H9 (cell line): Measurements from ENCODE around the gene MNAT1. TPM values are rescaled to one million over a fixed set of nuclear protein-coding genes. Genes with fewer than 3 reads are reported as not detected.

ENCODE experiments used
- DNase-seq: peaks from one replicate; pipeline ENCODE4 v3.0.0-alpha.2; 2017
- H2AFZ ChIP-seq: one replicate; pipeline ENCODE4 v1.6.1; 2013; ENCODE audit warnings: mild to moderate bottlenecking, low read length, control low read depth, moderate library complexity
- H2AK5ac ChIP-seq: 2 replicates; pipeline ENCODE4 v1.6.1; 2013; ENCODE audit warnings: low read length, control low read depth, mixed read lengths; ENCODE audit not compliant: insufficient read length
- H2BK120ac ChIP-seq: one replicate; pipeline ENCODE4 v1.6.1; 2013; ENCODE audit warnings: low read depth, mild to moderate bottlenecking, low read length, control low read depth, inconsistent platforms; ENCODE audit not compliant: poor library complexity, severe bottlenecking
- H2BK12ac ChIP-seq: 2 replicates; pipeline ENCODE4 v1.6.1; 2013; ENCODE audit warnings: low read length, control low read depth, mixed read lengths, low read depth; ENCODE audit not compliant: insufficient read length
- H2BK15ac ChIP-seq: 2 replicates; pipeline ENCODE4 v1.6.1; 2013; ENCODE audit warnings: low read depth, low read length, control low read depth
- H2BK20ac ChIP-seq: one replicate; pipeline ENCODE4 v1.6.1; 2013; ENCODE audit warnings: low read depth, mild to moderate bottlenecking, low read length, control low read depth, inconsistent platforms; ENCODE audit not compliant: poor library complexity, severe bottlenecking
- H2BK5ac ChIP-seq: 2 replicates; pipeline ENCODE4 v1.6.1; 2013; ENCODE audit warnings: low read length, control low read depth, mixed read lengths; ENCODE audit not compliant: insufficient read length
- H3K14ac ChIP-seq: 2 replicates; pipeline ENCODE4 v1.6.1; 2013; ENCODE audit warnings: low read length, control low read depth; ENCODE audit not compliant: insufficient read depth
- H3K18ac ChIP-seq: 2 replicates; pipeline ENCODE4 v1.6.1; 2013; ENCODE audit warnings: low read depth, mild to moderate bottlenecking, mixed read lengths, low read length, control low read depth; ENCODE audit not compliant: insufficient read length
- H3K23ac ChIP-seq: 2 replicates; pipeline ENCODE4 v1.6.1; 2013; ENCODE audit warnings: low read length, control low read depth, mixed read lengths, low read depth; ENCODE audit not compliant: insufficient read length
- H3K23me2 ChIP-seq: 2 replicates; pipeline ENCODE4 v1.6.1; 2013; ENCODE audit warnings: low read depth, mild to moderate bottlenecking, mixed read lengths, low read length, control low read depth; ENCODE audit not compliant: insufficient read length, poor library complexity, severe bottlenecking
- H3K27ac ChIP-seq: 2 replicates; pipeline ENCODE4 v1.5.1; 2013; ENCODE audit warnings: low read length, control low read depth, mixed read lengths, low read depth; ENCODE audit not compliant: insufficient read length
- H3K27me3 ChIP-seq: 2 replicates; pipeline ENCODE4 v1.6.1; 2013; ENCODE audit warnings: low read length, control low read depth, inconsistent platforms; ENCODE audit not compliant: insufficient read depth
- H3K4ac ChIP-seq: 2 replicates; pipeline ENCODE4 v1.6.1; 2013; ENCODE audit warnings: low read depth, mild to moderate bottlenecking, control low read depth, inconsistent platforms, low read length, moderate library complexity
- H3K4me1 ChIP-seq: 2 replicates; pipeline ENCODE4 v1.6.1; 2013; ENCODE audit warnings: low read length, control low read depth, inconsistent platforms; ENCODE audit not compliant: insufficient read depth
- H3K4me2 ChIP-seq: 2 replicates; pipeline ENCODE4 v1.6.1; 2013; ENCODE audit warnings: low read length, control low read depth, mixed read lengths; ENCODE audit not compliant: insufficient read length, insufficient read depth
- H3K56ac ChIP-seq: 2 replicates; pipeline ENCODE4 v1.6.1; 2013; ENCODE audit warnings: low read depth, mild to moderate bottlenecking, mixed read lengths, low read length, control low read depth; ENCODE audit not compliant: insufficient read length
- H3K79me1 ChIP-seq: 2 replicates; pipeline ENCODE4 v1.6.1; 2013; ENCODE audit warnings: low read depth, mild to moderate bottlenecking, moderate library complexity, low read length, control low read depth, inconsistent platforms; ENCODE audit not compliant: insufficient read depth, poor library complexity, severe bottlenecking
- H3K79me2 ChIP-seq: 2 replicates; pipeline ENCODE4 v1.6.1; 2013; ENCODE audit warnings: low read length, control low read depth, inconsistent platforms; ENCODE audit not compliant: insufficient read depth
- H3K9ac ChIP-seq: 2 replicates; pipeline ENCODE4 v1.6.1; 2013; ENCODE audit warnings: low read length, control low read depth, mixed read lengths; ENCODE audit not compliant: insufficient read length; ENCODE audit errors: extremely low read depth
- H3K9me3 ChIP-seq: one replicate; pipeline ENCODE4 v1.6.1; 2013; ENCODE audit warnings: low read depth, low read length, inconsistent platforms; ENCODE audit not compliant: control insufficient read depth
- H3T11ph ChIP-seq: one replicate; pipeline ENCODE4 v1.6.1; 2013; ENCODE audit warnings: mild to moderate bottlenecking, low read length, control low read depth, inconsistent platforms
- H4K20me1 ChIP-seq: one replicate; pipeline ENCODE4 v1.6.1; 2013; ENCODE audit not compliant: control insufficient read depth, insufficient read length, insufficient read depth
- H4K5ac ChIP-seq: 2 replicates; pipeline ENCODE4 v1.6.1; 2013; ENCODE audit warnings: low read depth, mild to moderate bottlenecking, mixed read lengths, low read length, control low read depth; ENCODE audit not compliant: insufficient read length
- H4K8ac ChIP-seq: replicated peaks from 2 replicates; pipeline ENCODE4 v1.6.1; 2013; ENCODE audit warnings: low read length, control low read depth, mixed read lengths, low read depth; ENCODE audit not compliant: insufficient read length
- H4K91ac ChIP-seq: 2 replicates; pipeline ENCODE4 v1.6.1; 2013; ENCODE audit warnings: low read depth, mild to moderate bottlenecking, moderate library complexity, mixed read lengths, low read length, control low read depth; ENCODE audit not compliant: insufficient read length
- H3K27ac Mint-ChIP-seq, 3 experiments: 2 replicates in 2 of 3; 3 replicates in 1 of 3; pipeline ENCODE4 v1.8.0; 2020 to 2021; ENCODE audit warnings: mixed read lengths in 3 of 3, mild to moderate bottlenecking in 1 of 3, moderate library complexity in 1 of 3
- H3K27me3 Mint-ChIP-seq: 2 replicates; pipeline ENCODE4 v1.8.0; 2021; ENCODE audit warnings: low read depth, mild to moderate bottlenecking, moderate library complexity, mixed read lengths
- H3K36me3 Mint-ChIP-seq, 3 experiments: 2 replicates in 2 of 3; 3 replicates in 1 of 3; pipeline ENCODE4 v1.8.0; 2020 to 2021; ENCODE audit warnings: low read depth in 3 of 3, mixed read lengths in 3 of 3; ENCODE audit not compliant: insufficient read depth in 1 of 3
- H3K4me1 Mint-ChIP-seq, 2 experiments: 2 replicates each; pipeline ENCODE4 v1.8.0; 2020; ENCODE audit warnings: mixed read lengths in 2 of 2
- H3K4me3 Mint-ChIP-seq, 2 experiments: 2 replicates in 1 of 2; 3 replicates in 1 of 2; pipeline ENCODE4 v1.8.0; 2020 to 2021; ENCODE audit warnings: mild to moderate bottlenecking in 2 of 2, mixed read lengths in 2 of 2, moderate library complexity in 1 of 2
- H3K9me3 Mint-ChIP-seq, 2 experiments: 2 replicates in 1 of 2; 3 replicates in 1 of 2; pipeline ENCODE4 v1.8.0; 2020; ENCODE audit warnings: mild to moderate bottlenecking in 2 of 2, mixed read lengths in 2 of 2, moderate library complexity in 1 of 2
- CTCF ChIP-seq: fragments of 200-600 bp; sonication (generic); conservative IDR thresholded peaks from 3 replicates; pipeline ENCODE4 v1.8.0; 2021; ENCODE audit warnings: antibody characterized with exemption, mild to moderate bottlenecking
- total RNA-seq: library from RNA; stranded (reverse); gene quantifications from 2 replicates; pipeline ENCODE4 v1.2.1, GENCODE V29; 2021

Gene MNAT1
- total RNA-seq, 1 experiment from 2014 or later, result 43.1 TPM

- H3K27ac Mint-ChIP-seq, result no peak overlapping the region
- no peak overlapping the region for H2BK12ac ChIP-seq
These were observed 47.7 kb upstream of the MNAT1 start for GRCh38 chr14:60686865-60687264.

More at GRCh38 chr14:60686865-60687264, 47.7 kb upstream of the MNAT1 start:
- no peak for TF ChIP-seq CTCF
- Mint-ChIP-seq H3K36me3 (no peaks in the 10 kb centered on the region), H3K9me3 (peaks cover 0 to 2% of the 10 kb centered on the region in 2 experiments; a peak in 1 of 5 replicates), H3K4me1 (peaks cover 3 to 4% of the 10 kb centered on the region in 2 experiments; a peak in 2 of 4 replicates), H3K27me3 (no peaks in the 10 kb centered on the region), H3K4me3 (no peak overlapping the region)
- Histone ChIP-seq H2AFZ (no peak overlapping the region), H2BK5ac (no peak overlapping the region), H4K91ac (no peak overlapping the region), H3T11ph (no peak overlapping the region), H3K79me2 (no peaks in the 10 kb centered on the region), H3K23me2 (no peaks in the 10 kb centered on the region), H2AK5ac (no peak overlapping the region), H3K4me1 (no peaks in the 10 kb centered on the region; the same call in 1 of the 2 replicates), H3K79me1 (no peaks in the 10 kb centered on the region), H3K27ac (no peak overlapping the region), H3K23ac (no peak overlapping the region), H3K27me3 (no peaks in the 10 kb centered on the region), H4K5ac (no peak overlapping the region), H3K18ac (no peak overlapping the region), H3K4ac (no peak overlapping the region), H3K9me3 (no peaks in the 10 kb centered on the region), H2BK120ac (no peak overlapping the region), H2BK15ac (no peak overlapping the region), H3K56ac (no peak overlapping the region), H2BK20ac (no peak overlapping the region), H4K20me1 (no peaks in the 10 kb centered on the region), H4K8ac (no peak overlapping the region), H3K9ac (no peak overlapping the region), H3K4me2 (no peak overlapping the region), H3K14ac (no peak overlapping the region)
- no peak for DNase-seq
